Epithelial cell of prostate (primary cell): ENCODE measurements around the gene HERC4.
"Not testable (repeated sequence)": the region's sequence is repeated elsewhere in the genome, so short reads cannot be mapped to it uniquely, and the experiment has no call there.

Source experiments
- DNase-seq: peaks from one replicate; pipeline ENCODE4 v3.0.0-alpha.2; 2011; ENCODE audit warnings: low read depth, low spot score
- H3K27ac ChIP-seq: fragments of 450-650 bp; 2 replicates; pipeline ENCODE4 v1.5.1; 2017; ENCODE audit warnings: mild to moderate bottlenecking

Gene HERC4

DNA sequence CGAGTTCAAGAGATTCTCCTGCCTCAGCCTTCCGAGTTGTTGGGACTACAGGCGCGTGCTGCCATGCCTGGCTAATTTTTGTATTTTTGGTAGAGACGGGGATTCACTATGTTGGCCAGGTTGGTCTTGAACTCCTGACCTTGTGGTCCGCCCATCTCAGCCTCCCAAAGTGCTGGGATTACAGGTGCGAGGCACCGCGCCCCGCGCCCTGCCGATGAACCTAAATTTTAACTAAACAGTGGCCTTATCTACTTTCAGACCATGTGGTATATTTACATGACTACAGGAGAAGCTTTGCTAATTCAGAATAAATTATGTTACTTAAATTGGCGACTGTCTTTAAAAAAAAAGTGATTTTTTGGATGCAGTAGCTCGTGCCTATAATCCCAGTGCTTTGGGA lies 181.4 kb downstream of the HERC4 start:
- H3K27ac ChIP-seq: no peak overlapping the region

GRCh38 chr10:67884842-67885670 lies 190.0 kb downstream of the HERC4 start:
- DNase-seq: peak; percentile 26
- H3K27ac ChIP-seq: peak overlapping the region; percentile 88

More for the DNA sequence above, 181.4 kb downstream of the HERC4 start:
- no peak for DNase-seq

DNA sequence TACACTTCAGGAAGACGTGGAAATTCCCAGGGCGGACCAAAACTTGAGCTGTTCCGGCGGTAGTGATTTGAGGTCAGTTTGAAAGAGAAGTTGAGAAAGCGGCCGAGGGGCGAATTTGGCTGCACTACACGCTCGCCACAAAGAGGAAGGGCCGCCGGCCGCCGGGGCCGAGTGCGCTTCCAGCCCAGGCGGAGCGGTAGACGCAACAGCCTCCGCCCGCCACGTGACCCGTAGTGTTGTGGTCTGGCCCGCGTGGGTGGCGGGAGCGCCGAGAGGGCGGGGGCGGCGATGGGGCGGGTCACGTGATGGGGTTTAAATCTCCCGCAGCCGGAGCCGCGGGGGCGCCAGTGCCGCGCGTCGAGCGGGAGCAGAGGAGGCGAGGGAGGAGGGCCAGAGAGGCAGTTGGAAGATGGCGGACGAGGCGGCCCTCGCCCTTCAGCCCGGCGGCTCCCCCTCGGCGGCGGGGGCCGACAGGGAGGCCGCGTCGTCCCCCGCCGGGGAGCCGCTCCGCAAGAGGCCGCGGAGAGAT lies 190.7 kb downstream of the HERC4 start, which contains the start of gene SIRT1:
Gene SIRT1 (plus strand): TSS at position 344 of the 529 bp plus-strand sequence. CDS start 66 bp downstream, at position 410.
- peak; percentile 44 for DNase-seq
- peak within 1 kb of the TSS; percentile 88 for H3K27ac ChIP-seq

DNA sequence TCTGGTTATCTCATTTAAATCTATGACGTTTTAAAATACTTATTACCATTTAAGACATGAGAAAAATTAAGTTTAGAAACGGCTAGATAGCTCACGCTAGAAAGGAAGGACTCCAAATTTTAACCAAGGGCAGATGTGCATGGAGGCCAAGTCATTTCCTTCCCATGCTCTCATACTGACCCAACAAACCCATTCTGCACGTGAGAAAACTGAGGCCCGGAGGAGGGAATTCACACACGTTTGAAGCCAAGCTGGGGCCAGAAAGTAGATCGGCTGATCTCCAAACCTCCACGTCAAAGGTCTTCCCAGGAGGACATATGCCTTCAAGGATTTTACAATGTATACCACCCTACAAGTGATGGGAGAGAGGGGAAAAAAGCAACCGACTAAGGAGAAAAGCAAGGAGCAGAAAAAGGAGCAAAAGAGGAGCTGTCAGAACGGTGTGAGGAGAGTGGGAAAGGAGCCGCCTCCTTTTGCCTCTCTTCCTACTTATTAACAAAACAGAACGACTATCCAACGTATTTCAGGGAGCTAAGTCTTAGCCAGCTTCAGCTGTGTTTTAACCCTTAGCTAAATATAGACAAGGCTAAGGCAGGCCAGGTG lies 191.3 kb downstream of the HERC4 start:
- DNase-seq: no peak
- H3K27ac ChIP-seq: peak overlapping the region; percentile 88

DNA sequence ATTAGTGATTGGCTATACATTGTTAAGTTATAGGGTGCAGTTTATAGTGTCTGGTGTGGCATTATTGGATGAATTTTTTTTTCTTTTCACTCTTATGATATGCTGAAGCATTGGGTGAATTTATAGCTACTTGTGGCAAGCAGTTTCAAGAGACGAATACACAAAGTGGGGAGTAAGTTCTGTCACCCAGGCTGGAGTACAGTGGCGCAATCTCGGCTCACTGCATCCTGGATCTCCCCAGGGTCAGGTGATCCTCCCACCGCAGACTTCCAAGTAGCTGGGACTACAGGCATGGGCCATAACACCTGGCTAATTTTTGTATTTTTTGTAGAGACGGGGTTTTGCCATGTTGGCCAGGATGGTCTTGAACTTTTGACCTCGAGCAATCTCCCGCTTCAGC lies 196.9 kb downstream of the HERC4 start:
- no peak for DNase-seq
- no peak overlapping the region for H3K27ac ChIP-seq

DNA sequence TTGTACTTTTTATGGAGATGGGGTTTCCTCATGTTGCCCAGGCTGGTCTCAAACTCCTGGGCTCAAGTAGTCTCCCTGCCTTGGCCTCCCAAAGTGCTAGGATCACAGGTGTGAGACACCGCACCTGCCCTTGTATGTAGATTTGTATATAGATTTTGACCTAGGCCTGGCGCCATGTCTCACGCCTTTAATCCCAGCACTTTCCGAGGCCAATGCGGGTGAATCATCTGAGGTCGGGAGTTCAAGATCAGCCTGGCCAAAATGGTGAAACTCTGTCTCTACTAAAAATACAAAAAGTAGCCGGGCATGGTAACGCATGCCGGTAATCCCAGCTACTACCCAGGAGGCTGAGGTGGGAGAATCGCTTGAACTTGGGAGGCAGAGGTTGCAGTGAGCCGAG lies 197.7 kb downstream of the HERC4 start:
- not testable (repeated sequence) for H3K27ac ChIP-seq, DNase-seq

DNA sequence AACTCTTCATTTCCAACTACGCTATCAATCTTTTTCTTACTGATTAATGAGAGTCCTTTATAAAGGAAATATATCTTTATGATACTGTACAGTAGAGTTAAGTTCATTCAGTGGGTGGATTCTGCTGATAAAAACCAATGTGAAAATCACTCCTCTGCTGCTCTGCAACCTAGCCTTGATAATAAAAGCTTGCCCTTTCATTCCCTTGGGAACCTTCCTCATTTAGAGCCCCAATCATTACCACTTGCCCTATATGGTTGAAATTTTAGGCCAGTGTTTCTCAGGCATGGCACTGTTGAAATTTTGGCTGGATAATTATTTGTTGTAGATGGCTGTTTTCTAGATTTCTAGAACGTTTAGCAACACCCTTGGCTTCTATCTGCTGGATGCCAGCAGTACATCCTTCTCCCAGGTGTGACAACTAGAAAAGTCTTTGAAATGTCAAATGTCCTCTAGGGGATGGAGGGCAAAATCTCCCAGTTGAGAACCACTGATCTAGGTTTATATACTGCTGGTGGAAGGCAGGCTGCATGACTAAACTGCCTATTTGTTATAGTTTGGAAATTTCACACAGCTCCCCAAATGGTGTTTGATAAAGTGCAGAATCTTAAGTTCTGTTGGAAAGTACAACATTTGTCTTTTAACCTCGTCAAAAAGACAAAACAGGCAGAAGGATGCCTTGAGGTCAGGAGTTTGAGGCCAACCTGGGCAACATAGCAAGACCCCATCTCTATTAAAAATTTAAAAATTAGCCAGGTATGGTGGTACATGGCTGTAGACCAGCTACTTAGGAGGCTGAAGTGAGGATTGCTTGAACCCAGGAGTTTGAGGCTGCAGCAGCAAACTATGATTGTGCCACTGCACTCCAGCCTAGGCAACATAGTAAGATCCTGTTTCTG lies 199.5 kb downstream of the HERC4 start:
- no peak overlapping the region for H3K27ac ChIP-seq

More for the DNA sequence above, 199.5 kb downstream of the HERC4 start:
- DNase-seq: no peak
